Mesendoderm (in vitro differentiated cells): ENCODE measurements around the gene PCDHA1.

Experiments
- DNase-seq: peaks from one replicate; pipeline ENCODE4 v3.0.0; 2013
- H2AK5ac ChIP-seq: 2 replicates; pipeline ENCODE4 v1.6.1; 2013; ENCODE audit warnings: low read length, inconsistent platforms
- H2BK120ac ChIP-seq: 2 replicates; pipeline ENCODE4 v1.6.1; 2013; ENCODE audit warnings: low read depth, mild to moderate bottlenecking, low read length, moderate library complexity, mixed read lengths
- H2BK15ac ChIP-seq: replicated peaks from 2 replicates; pipeline ENCODE4 v1.6.1; 2013; ENCODE audit warnings: low read depth, mild to moderate bottlenecking, moderate library complexity
- H2BK5ac ChIP-seq: 2 replicates; pipeline ENCODE4 v1.6.1; 2013; ENCODE audit warnings: low read length, inconsistent platforms
- H3K18ac ChIP-seq: 2 replicates; pipeline ENCODE4 v1.6.1; 2013; ENCODE audit warnings: mild to moderate bottlenecking, low read length, mixed read lengths
- H3K23ac ChIP-seq: one replicate; pipeline ENCODE4 v1.6.1; 2013; ENCODE audit warnings: low read length
- H3K27ac ChIP-seq: 2 replicates; pipeline ENCODE4 v1.5.1; 2013; ENCODE audit warnings: low read depth, mild to moderate bottlenecking, inconsistent platforms, low read length, moderate library complexity
- H3K27me3 ChIP-seq: 2 replicates; pipeline ENCODE4 v1.6.1; 2013; ENCODE audit warnings: low read length, control low read depth, mild to moderate bottlenecking, inconsistent platforms; ENCODE audit not compliant: insufficient read depth, poor library complexity
- H3K36me3 ChIP-seq: 2 replicates; pipeline ENCODE4 v1.6.1; 2013; ENCODE audit warnings: low read length, inconsistent platforms; ENCODE audit not compliant: control insufficient read depth, insufficient read depth
- H3K4ac ChIP-seq: one replicate; pipeline ENCODE4 v1.6.1; 2013; ENCODE audit warnings: low read depth, mild to moderate bottlenecking, low read length, moderate library complexity
- H3K4me1 ChIP-seq: 2 replicates; pipeline ENCODE4 v1.6.1; 2013; ENCODE audit warnings: low read depth, low read length, inconsistent platforms; ENCODE audit not compliant: control insufficient read depth
- H3K4me2 ChIP-seq: 2 replicates; pipeline ENCODE4 v1.6.1; 2013; ENCODE audit warnings: low read length
- H3K4me3 ChIP-seq: 2 replicates; pipeline ENCODE4 v1.5.1; 2013; ENCODE audit warnings: mild to moderate bottlenecking, low read length
- H3K56ac ChIP-seq: one replicate; pipeline ENCODE4 v1.6.1; 2013; ENCODE audit warnings: low read length
- H3K79me1 ChIP-seq: 2 replicates; pipeline ENCODE4 v1.6.1; 2013; ENCODE audit warnings: low read length, inconsistent platforms
- H3K79me2 ChIP-seq: 2 replicates; pipeline ENCODE4 v1.6.1; 2013; ENCODE audit warnings: mild to moderate bottlenecking, low read length; ENCODE audit not compliant: control insufficient read depth, insufficient read depth
- H3K9ac ChIP-seq: 2 replicates; pipeline ENCODE4 v1.6.1; 2013; ENCODE audit warnings: low read length, inconsistent platforms
- H4K5ac ChIP-seq: one replicate; pipeline ENCODE4 v1.6.1; 2013; ENCODE audit warnings: low read length
- H4K8ac ChIP-seq: one replicate; pipeline ENCODE4 v1.6.1; 2013; ENCODE audit warnings: low read depth, mild to moderate bottlenecking, control low read depth, low read length, moderate library complexity
- WGBS: extraction: QIAGEN DNeasy Blood & Tissue Kit; methylation state at CpG from one replicate; pipeline ENCODE4 v1.1.7; 2013; ENCODE audit warnings: low lambda C conversion rate, missing lambda C conversion rate; ENCODE audit not compliant: insufficient coverage; ENCODE audit errors: extremely low coverage; 5-methylcytosine and 5-hydroxymethylcytosine counted together

Gene PCDHA1

DNA sequence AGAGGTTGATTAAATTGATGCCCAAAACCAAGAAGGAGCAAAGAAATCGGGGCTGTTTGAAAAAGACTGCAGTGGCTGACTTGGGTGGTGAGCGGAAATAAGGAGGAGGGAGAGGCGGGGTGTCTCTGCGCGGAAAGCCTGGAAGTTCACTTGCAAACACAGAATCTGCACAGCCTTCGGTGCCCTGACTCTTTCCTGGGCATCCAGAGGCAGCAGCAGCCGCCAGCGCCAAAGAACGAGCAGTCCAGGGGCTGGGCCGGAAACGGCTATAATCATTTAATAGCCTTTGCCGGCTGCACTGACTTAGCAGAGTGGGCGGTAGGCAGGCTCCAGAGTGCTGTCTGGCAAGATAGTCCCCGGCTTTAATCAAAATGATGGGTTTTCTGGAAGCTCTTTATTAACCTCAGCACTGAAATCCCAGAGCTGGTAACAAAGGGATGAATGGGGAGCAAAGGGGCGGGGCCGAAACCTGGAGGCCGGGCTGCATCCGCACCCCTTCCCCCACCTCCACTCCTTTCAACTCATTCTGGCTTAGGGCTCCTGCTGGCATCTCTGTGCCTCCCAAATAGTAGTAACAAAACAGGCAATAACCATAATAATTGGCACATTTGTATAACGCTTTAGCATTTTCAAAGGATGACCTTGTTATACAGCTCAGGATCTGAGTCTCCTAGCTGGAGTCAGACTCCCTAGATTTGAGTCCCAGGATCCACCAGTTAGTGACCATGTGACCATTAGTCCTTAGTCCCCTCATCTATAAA is 216.1 kb downstream of the PCDHA1 start:
- DNase-seq: peak; percentile 57
- Histone ChIP-seq H2AK5ac (no peak overlapping the region), H2BK120ac (peak overlapping the region; percentile 17), H4K5ac (no peak overlapping the region), H3K4me2 (peak overlapping the region; percentile 57), H3K27ac (peak overlapping the region; percentile 73), H3K79me1 (no peaks in the 10 kb centered on the region), H3K4ac (no peak overlapping the region), H3K9ac (peak overlapping the region; percentile 58), H3K56ac (peak overlapping the region; percentile 40), H3K4me1 (peaks cover 8% of the 10 kb centered on the region), H3K4me3 (peak overlapping the region; percentile 32), H3K27me3 (no peaks in the 10 kb centered on the region), H3K23ac (no peak overlapping the region), H3K36me3 (no peaks in the 10 kb centered on the region), H4K8ac (no peak overlapping the region), H2BK5ac (no peak overlapping the region), H3K18ac (peak overlapping the region; percentile 87), H3K79me2 (no peaks in the 10 kb centered on the region), H2BK15ac (peak overlapping the region; percentile 21)
- WGBS: no CpG with 5 or more reads among the region's 19 CpGs

DNA sequence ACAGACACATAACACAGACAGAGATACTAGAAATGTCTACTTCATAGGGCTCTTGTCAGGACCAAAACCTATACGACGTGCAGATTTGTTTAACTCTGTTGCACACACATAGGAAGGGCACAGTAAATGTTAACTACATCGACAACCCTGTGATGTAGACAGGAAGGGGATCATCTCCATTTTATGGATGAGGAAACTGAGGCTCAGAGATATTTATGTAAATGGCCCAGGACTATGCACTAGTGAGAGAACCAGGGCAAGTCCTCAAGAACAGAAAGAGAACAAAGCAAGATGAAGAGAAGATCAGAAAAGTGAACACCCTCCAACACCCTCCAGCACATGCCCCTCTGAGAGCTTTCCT is 216.6 kb downstream of the PCDHA1 start:
- H3K79me1 ChIP-seq: no peaks in the 10 kb centered on the region

DNA sequence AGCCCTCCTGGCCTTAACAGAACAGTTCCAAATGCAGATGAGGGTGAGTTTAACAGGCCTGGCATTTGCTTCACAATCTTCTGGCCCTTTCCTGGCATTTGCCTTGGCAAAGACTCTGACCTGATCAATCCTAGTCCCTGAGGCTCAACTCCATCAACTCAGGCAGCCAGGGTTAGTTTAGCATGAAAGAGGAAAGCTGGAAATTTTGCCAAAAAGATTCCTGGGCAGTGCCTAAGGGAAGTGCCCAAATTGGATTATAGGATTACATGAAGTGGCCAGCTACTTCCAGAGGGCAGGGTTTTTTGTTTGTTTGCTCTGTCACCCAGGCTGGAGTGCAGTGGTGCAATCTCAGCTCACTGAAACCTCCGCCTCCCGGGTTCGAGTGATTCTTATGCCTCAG is 217.1 kb downstream of the PCDHA1 start:
- H3K27me3 ChIP-seq: no peaks in the 10 kb centered on the region
- H2AK5ac ChIP-seq: no peak overlapping the region
- no peaks in the 10 kb centered on the region for H3K36me3 ChIP-seq
- peak overlapping the region; percentile 56 for H3K18ac ChIP-seq
- H3K4me1 ChIP-seq: peaks cover 8% of the 10 kb centered on the region
- H3K4ac ChIP-seq: peak overlapping the region; percentile 20
- no peak overlapping the region for H4K5ac ChIP-seq
- H3K79me1 ChIP-seq: no peaks in the 10 kb centered on the region
- no peak overlapping the region for H4K8ac ChIP-seq
- H3K9ac ChIP-seq: no peak overlapping the region
- no peak overlapping the region for H3K27ac ChIP-seq
- no peaks in the 10 kb centered on the region for H3K79me2 ChIP-seq
- peak overlapping the region; percentile 78 for H2BK120ac ChIP-seq
- no peak overlapping the region for H3K23ac ChIP-seq
- no peak overlapping the region for H3K4me2 ChIP-seq
- no peak for DNase-seq
- no CpG with 5 or more reads among the region's 3 CpGs for WGBS
- no peak overlapping the region for H2BK5ac ChIP-seq
- H2BK15ac ChIP-seq: no peak overlapping the region
- H3K56ac ChIP-seq: no peak overlapping the region
- H3K4me3 ChIP-seq: no peak overlapping the region

More for the DNA sequence above, 216.6 kb downstream of the PCDHA1 start:
- no CpG with 5 or more reads among the region's 3 CpGs for WGBS
- Histone ChIP-seq H2AK5ac (no peak overlapping the region), H2BK5ac (no peak overlapping the region), H3K27ac (no peak overlapping the region), H3K56ac (no peak overlapping the region), H3K27me3 (no peaks in the 10 kb centered on the region), H4K5ac (no peak overlapping the region), H3K4me1 (peaks cover 8% of the 10 kb centered on the region), H3K4ac (peak overlapping the region; percentile 20), H3K4me3 (no peak overlapping the region), H3K23ac (no peak overlapping the region), H4K8ac (no peak overlapping the region), H3K79me2 (no peaks in the 10 kb centered on the region), H3K36me3 (no peaks in the 10 kb centered on the region), H3K4me2 (no peak overlapping the region), H3K18ac (peak overlapping the region; percentile 56), H3K9ac (peak overlapping the region; percentile 58), H2BK120ac (no peak overlapping the region), H2BK15ac (no peak overlapping the region)
- DNase-seq: no peak

DNA sequence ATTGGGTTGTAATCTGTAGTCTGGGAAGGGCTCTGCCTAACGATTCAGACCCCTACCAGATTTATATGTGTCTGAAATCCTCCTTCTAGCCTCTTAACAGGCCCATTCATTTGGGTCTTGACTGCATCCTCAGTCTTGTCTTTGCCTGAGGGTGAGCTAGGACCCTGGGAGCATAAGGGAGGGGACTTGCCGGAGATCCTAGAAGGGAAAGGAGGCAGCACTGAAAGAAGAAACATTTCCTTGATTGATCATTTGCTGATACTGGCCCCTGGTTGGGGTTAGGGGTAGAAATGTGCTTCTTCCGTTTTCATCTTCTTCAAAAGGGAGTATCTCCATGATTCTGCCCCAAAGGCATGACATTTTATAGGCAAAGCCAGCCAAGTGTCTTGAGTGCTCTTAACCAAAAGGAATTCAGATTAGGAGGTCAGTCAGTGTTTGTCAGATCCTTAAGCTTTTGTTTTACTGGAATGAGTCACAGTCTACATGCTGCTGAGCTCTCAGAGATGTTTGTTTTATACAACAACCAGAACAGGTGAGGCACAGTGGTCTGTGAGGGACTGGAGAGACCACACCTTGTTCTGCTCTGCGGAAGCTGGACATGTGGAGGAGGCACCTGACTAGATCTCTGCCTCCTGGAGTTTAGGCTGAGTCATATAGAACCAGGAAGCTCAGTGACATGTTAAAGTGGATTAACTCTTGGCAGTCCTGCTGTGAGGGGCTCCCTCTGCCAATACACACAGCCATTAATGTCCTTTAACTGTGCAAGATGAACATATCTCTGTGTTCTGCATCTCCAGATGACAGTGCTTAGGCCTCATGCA is 218.1 kb downstream of the PCDHA1 start:
- Histone ChIP-seq H3K79me1 (no peaks in the 10 kb centered on the region), H2BK15ac (no peak overlapping the region), H3K9ac (peak overlapping the region; percentile 10), H3K79me2 (no peaks in the 10 kb centered on the region), H3K18ac (no peak overlapping the region), H3K56ac (no peak overlapping the region), H4K5ac (no peak overlapping the region), H2BK120ac (no peak overlapping the region), H3K4me1 (peaks cover 8% of the 10 kb centered on the region), H2AK5ac (no peak overlapping the region), H3K27ac (peak overlapping the region; percentile 3), H3K36me3 (no peaks in the 10 kb centered on the region), H3K27me3 (no peaks in the 10 kb centered on the region), H3K4me2 (no peak overlapping the region), H4K8ac (no peak overlapping the region), H3K23ac (no peak overlapping the region), H3K4me3 (no peak overlapping the region), H2BK5ac (no peak overlapping the region), H3K4ac (no peak overlapping the region)
- WGBS: no CpG with 5 or more reads among the region's 4 CpGs
- DNase-seq: peak; percentile 93

DNA sequence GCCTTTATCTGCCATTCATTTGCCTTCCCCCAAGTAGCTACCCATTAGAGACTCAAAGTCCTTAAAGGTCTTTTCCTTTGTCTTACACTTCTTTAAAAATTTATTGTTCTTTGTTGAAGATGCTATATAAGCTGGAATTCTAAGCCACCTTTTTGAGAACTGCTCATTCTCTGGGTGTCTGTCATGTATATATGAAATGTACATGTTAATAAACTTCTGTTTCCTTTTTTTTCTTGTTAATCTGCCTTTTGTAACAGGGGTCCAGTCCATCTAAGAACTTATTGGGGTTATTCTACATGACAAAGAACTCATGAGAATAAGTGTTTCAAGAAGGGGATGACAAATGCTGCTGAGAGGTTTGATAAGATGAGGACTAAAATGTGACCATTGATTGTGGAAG is 221.9 kb downstream of the PCDHA1 start:
- no peak overlapping the region for H2BK15ac ChIP-seq
- H3K4me1 ChIP-seq: peaks cover 7% of the 10 kb centered on the region
- H3K4me2 ChIP-seq: no peak overlapping the region
- no peak overlapping the region for H3K9ac ChIP-seq
- no peak for DNase-seq
- no peak overlapping the region for H2BK120ac ChIP-seq
- H4K5ac ChIP-seq: no peak overlapping the region
- no peak overlapping the region for H3K18ac ChIP-seq
- H3K79me1 ChIP-seq: no peaks in the 10 kb centered on the region
- H3K56ac ChIP-seq: no peak overlapping the region
- H3K23ac ChIP-seq: no peak overlapping the region
- H3K36me3 ChIP-seq: no peaks in the 10 kb centered on the region
- H4K8ac ChIP-seq: no peak overlapping the region
- no peak overlapping the region for H2BK5ac ChIP-seq
- H2AK5ac ChIP-seq: no peak overlapping the region
- H3K27me3 ChIP-seq: no peaks in the 10 kb centered on the region
- H3K4me3 ChIP-seq: no peak overlapping the region
- no peaks in the 10 kb centered on the region for H3K79me2 ChIP-seq
- no peak overlapping the region for H3K4ac ChIP-seq
- H3K27ac ChIP-seq: no peak overlapping the region
